CD4-positive, alpha-beta T cell treated with Interleukin-15 for 1 hour (primary cell): ENCODE data around the gene RBMS2.

Experiments used
- DNase-seq: peaks from one replicate; pipeline ENCODE4 v3.0.0-alpha.2; 2020

Gene RBMS2

DNA sequence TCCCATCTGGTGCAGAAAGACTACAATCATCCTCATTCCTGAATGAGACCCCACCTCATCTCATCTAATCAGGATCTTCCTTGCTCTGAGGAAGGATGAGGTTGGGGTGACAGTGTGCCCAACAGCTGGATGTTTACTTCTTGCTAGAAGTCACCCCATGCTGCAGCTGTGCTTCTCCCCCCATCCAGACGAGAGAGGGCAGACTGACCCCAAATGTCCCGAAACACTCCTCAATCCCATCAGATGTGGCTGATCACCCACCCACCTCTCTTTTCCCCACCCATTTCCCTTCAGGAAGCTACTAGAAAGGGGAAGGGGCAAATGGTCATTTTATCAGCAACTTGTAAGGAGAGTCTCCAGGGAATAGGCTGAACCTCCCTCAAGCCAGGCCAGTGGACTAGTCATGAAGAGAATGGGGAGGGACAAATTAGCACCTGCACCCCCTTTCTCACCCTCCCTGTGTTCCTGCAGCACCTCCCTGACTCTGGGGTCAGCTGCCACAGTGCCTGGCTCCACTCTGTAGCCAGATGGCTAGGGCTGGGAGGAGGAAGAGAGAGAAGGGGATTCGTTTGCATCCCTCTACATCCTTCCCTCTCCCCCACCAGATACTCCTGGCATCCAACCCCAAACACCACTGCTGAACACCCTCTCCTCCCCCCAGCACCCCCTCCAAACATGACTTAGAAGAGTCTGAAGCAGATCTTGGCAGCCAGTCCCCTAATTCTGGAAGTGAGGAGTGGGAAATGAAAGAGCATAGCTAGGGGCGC lies 111.3 kb downstream of the RBMS2 start:
- DNase-seq = no peak

DNA sequence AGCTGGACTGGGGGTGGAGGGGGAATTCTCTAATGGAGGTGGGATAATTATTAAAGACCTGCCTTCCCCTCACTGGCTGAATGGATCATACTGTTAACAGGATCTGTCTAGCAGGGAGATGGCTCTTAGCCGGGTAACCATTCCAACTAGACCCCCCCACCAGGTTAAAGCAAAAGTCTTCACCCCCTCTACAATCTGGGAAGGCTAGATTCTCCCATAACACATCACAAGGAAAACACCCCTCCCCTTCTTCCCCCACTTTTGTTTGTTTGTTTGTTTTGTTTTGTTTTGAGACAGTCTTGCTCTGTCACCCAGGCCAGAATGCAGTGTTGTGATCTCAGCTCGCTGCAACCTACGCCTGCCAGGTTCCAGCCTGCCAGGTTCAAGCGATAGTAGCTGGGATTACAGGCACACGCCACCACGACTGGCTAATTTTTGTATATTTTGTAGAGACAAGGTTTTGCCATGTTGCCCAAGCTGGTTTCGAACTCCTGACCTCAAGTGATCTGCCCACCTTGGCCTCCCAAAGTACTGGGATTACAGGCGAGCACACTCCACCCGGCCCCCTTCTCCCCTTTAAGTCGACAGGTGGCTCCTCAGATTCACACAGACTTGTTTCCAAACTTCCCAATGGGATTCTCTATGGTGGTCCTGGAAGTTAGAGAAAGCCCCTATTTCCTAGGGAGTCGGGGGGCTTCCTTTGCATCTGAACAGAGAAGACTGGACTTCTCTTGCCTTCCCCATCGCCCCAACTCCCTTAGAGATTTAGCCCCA lies 112.0 kb downstream of the RBMS2 start:
- no peak for DNase-seq

DNA sequence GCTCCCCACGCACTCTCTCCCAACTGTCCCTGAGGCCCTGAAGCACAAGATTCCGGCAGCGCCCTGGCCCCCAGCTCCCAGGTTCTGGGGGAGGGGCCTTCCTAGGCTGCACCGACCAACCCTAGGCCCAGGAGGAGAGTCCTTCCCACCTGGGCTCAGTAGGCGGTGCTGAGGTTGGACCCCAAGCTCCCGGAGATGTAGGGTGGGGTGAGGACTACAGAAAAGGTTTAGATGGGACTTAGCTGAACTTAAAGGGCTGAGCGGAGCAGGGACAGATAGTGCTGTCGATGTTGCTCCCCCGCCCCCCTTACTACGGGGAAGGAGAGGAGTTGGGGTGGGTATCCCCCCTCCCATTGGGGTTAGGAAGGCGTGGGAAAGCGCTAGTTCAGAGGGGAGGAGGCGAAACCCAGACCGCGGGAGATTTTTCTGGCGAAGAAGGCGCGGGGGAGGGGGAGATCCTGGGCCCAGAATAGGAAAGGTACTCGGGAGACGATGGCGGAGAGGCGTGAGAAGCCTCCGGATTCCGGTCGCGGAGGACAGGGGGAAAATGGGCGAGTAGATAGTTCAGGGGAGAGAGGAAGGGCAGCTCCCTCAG lies 112.7 kb downstream of the RBMS2 start:
- DNase-seq = no peak

DNA sequence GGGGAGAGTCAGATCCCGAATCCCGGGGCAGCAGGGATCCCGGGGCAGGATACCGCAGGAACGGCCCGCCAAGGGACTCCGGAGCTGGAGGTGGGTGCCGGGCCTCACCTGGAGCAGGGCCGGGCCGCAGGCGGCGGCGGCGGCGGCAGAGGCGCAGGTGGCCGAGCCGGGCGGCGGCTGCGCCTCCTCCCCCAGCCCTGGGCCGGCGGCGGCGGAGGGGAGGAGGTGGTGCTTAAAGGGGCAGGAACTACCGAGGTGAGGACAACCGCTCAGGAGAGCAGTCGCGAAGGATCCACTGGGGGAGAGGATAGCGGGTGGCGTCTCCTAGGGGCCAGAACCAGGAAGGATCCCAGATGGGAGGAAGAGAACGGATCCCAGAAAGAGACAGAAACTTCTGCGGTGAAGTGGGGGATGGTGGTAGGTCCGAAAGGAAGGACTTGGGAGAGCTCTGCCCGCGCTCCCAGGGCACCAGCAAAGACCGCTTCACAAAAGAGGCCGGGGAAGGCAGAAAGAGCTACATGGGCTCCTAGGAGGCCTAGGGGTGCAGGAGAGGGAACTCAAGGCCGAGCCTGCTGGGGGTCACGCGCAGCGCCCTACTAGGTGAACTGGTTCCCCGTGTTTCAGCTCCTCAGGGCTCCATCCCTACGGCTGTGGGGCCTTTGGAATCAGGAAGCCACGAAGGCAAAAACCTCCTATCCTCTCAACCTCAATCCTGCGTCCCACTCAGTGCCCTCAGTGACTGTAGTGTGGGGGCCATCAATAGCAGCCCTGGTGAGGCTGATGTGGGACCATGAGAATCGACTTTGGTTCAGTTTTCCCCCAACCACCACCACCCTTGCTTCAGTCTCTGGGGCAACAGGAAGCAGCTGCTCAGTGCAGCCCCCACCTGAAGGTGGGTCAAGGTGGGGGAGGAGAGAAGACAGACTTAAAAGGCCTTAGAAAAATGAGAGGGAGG lies 113.5 kb downstream of the RBMS2 start:
- DNase-seq = peak; percentile 69

DNA sequence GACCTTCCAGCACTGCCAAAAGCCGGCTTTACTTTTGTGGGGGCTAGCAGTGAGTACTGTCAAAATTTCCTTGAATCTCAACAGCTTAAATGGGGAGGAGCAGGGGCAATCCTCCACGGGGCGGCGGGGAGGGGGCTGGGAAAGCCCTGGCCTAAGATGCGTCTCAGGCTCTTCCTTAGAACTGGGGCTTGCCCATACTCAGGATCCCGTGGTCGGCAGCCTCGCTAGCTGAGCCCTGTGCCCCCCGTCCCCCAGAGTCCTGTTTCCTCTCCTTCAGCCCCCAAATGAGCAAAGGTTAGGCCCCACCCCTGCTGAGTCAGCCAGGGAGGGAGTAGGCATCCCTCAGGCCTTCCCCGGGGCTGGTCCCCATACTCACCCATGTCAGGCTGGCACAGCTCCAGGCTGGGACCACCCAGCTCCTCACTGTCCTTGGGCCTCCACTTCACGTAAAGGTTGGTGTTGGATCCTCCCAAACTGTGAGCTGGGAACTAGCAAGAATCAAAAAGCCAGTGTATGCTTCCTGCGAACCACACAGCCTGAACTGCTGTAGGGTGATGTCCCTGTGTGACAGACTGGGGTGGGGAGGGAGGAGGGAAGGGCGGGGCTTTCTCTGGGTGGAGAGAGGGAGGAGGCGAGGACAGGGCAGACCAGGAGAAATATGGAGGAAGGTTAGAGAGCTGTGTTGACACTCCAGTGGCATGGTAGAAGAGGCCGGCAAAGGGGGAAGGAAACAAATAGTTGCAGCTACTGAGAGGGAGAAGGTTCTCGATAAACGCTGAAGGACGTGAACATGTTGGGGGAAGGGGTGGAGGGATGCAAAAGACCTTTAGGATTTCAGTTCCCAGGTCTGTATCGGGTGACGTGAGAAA lies 114.4 kb downstream of the RBMS2 start:
- DNase-seq = peak; percentile 86

DNA sequence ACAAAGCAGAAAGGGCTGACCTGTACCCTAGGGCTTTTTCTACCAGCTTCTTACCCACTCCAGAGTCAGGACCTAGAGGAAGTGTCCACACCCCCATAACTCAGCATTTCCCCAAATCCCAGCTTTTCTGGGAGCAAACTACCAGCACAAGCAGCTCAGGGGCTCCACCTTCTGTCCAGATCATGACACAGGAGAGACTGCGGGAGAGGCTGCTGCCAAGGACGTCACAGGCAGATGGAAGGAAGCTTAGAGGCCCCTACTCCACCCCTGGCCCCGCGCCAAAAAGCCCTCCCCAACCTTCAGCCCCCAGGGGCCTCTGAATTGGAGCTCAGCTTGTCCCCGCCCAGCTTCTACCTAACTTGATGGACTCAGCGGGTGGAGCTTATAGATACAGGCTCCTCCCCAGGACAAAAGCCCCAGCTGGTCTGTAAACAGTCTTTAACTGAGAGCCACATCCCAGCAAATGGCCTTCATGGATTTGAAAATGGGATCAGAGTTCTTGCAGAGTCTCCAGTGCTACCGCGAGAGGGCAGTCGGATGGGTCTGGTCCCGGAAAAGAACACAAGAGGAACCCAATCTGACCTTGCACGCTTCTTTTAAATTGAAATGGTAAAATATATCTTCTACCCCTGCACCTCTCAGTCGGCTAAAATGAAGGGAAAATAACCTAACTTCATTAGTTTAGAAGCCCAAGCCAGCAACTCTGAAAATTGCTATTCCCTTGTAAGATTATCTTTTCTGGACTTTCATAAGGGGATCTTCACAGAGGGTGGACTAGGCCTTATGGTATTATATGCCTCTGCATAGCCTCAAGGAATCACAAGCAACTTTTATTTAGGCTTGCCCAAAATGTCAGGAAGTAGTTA lies 115.3 kb downstream of the RBMS2 start:
- peak; percentile 97 for DNase-seq

DNA sequence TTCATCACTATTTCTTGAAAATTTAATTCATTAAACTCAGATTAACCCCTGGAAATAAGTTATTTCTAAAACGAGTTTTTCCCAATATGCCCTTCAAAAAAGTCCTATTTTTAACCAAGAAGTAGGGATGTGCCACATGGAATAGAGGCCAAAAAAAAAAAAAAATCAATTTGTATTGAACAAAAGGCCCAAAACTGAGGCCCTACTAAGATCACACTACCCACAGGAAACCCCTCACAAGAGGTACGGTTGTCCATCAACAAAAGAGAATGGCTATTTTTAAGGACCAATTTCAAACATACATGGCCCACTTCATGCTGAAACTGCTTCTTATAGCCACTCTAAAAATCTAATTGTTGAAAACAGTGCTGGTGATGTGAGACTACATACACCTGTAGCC lies 116.0 kb downstream of the RBMS2 start:
- DNase-seq = no peak

DNA sequence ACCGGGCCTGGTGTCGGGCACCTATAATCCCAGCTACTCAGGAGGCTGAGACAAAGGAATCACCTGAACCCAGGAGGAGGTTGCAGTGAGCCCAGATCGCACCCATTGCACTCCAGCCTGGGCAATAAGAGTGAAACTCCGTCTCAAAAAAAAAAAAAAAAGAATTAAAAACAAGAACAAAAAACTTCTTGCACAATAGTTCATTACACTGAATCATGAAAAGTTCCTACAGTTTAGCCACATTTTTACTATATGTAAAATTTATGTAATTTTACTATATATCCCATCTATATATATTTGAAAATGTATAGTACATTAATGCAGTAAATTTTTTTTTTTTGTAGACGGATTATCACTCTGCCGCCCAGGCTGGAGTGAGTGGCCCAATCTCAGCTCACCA lies 119.6 kb downstream of the RBMS2 start:
- DNase-seq = no peak

DNA sequence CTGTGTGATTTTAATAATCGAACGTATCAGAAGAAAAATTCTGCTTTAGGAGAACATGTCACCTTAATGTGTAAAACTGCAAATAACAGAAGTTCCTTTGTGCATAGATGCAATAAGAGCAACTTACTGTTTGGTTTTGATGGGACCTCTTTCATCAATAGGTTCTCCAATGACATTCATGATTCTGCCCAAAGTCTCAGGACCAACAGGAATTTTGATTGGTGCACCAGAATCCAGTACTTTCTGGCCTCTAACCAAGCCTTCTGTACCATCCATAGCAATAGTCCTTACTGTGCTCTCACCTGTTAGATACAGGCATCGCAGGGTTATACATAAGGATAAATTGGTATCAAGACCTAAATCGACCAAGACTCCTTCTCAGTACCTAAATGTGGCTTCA lies 123.0 kb downstream of the RBMS2 start:
- DNase-seq = no peak

DNA sequence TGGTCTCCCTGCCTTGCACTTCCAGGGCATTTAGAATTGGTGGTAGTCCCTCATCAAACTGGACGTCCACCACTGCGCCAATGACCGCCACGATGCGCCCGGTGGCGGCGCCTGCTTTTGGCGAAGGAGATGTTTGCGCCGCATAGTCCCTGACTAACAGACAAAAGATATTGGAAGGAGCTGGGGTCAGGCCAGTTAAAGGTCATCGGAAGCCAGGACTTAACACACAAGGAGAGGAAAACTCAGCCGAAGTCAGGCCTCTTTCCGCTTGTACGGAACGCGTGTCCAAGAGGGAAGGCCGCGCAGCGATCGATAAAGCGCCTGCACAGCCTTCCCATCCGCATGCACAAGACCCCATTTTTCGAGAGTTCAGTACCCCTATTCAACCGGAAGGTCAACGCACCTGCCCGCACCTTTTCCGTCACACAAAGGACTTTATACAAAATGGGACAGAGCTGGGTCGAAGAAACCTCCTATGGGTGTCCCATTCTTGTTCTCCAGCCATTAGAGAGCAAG lies 123.6 kb downstream of the RBMS2 start:
- no peak for DNase-seq
